T-helper 1 cell treated with Interleukin-12 subunit alpha and Interleukin-12 subunit beta and Interleukin-4 antibody, amounts not matched to agents 30 ng/mL and 1 ng/mL, for 36 hours (primary cell): Measurements from ENCODE around the gene KBTBD12. TPM values are rescaled to one million over a fixed set of nuclear protein-coding genes. Genes with fewer than 3 reads are reported as not detected.

Experiments
- intact Hi-C: fragments of 100-400 bp; cut with micrococcal nuclease; formaldehyde crosslinking; loops from one replicate; pipeline ENCODE4 v1.15.1; 2024
- total RNA-seq: library from RNA; stranded (reverse); gene quantifications from 2 replicates; pipeline ENCODE4 v1.2.3, GENCODE V29; 2022

The KBTBD12 gene
- total RNA-seq, 1 donor from 2014 or later = not detected

DNA sequence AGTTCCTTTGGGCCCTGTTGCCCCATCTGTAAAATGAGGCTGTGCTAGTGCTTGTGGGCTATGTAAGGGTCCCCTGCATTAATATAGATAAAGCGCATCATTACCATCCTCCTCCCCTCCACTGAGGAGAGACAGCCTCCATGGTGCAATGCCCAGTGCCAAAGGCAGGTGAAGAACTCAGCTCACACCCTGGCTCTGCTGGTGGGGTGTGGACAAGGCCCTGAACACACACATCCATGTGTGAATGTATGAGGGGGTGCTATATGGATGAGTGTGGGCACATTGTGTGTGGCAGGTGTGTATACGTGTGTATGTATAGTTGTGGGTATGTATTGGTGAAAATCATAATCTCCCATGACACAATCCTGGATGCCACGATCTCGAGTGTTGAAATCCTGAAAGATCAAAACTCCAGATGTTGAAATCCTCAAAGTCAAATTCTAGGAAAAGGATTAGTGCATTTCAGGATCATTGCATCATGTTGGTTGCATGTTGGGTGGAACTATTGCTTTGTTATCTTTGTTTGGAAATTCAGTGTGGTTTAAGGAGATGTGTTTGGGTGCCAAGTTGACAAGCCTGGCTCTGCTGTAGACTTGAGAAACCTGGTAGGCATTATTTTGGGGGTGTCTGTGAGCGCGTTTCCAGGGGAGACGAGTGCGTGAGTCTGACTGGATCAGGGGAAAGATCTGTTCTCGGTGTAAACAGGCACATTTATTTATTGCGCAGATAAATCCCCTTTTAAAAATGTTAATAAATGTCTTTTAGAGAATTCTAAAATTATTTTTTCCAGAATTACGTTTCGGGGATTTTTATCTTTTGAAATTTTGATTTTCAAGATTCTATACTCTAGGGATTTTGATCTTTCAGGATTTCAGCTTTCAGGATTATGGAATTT is 95.2 kb downstream of the KBTBD12 start:
- intact Hi-C loops = loop anchor here (5.0 kb wide), 1 partner anchor 122 kb away; no protein-coding TSS in a partner anchor

DNA sequence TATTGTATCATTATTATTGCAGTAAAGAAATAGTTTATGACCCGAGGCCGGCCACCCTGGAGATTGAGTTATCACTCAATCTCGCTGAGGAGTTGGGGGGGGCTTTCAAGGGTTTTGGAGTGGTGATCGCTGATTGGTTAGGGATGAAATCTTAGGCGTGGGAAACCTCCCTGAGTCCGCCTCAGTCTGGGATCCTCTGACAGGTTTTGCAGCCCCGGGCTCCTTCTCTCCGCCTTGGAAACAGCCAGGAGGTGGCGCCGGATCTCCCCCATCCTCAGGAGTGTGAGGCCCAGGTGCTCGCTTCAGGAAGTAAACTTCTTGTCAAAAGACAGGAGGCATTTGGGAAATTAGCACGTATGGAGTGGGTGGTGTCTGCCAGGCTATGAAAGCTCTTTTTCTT is 96.1 kb downstream of the KBTBD12 start:
- intact Hi-C loops = loop anchor here (5.0 kb wide), 1 partner anchor 121 kb away; no protein-coding TSS in a partner anchor

DNA sequence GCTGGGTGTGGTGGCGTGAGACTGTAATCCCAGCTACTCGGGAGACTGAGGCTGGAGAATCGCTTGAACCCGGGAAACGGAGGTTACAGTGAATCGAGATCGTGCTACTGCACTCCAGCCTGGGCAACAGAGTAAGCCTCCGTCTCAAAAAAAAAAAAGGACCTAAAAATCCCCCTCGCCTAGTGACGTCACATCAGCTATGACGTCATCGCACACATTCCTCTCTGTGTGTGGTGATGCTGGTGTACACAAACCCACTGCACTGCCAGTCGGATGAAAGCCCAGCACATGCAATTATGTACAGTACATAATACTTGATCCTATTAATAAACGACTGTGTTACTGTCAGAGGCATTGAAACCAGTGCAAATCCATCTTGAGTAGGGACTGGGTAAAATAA is 97.0 kb downstream of the KBTBD12 start:
- intact Hi-C loops = loop anchor here (5.0 kb wide), 1 partner anchor 120 kb away; no protein-coding TSS in a partner anchor

DNA sequence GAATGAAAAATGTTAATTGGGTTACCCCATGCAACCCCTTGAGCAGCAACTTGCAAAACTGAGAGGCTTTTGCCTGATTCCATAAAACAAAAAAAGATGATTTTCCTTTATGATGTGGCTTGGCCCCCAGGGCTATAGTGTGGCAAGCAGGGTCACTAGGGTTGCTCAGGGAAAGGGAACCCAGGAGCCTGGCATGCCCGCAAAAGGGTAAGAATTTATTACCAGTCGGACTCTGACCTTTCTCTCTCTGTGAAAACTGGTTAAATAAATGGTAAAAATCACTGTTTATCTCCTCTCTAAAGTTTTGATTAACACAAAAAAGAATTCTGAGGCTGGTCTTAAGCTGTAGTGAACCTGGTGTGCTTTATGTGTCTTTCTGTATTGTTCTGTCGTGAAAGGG is 99.5 kb downstream of the KBTBD12 start:
- intact Hi-C loops = loop anchor here (5.0 kb wide), 1 partner anchor 118 kb away; no protein-coding TSS in a partner anchor

DNA sequence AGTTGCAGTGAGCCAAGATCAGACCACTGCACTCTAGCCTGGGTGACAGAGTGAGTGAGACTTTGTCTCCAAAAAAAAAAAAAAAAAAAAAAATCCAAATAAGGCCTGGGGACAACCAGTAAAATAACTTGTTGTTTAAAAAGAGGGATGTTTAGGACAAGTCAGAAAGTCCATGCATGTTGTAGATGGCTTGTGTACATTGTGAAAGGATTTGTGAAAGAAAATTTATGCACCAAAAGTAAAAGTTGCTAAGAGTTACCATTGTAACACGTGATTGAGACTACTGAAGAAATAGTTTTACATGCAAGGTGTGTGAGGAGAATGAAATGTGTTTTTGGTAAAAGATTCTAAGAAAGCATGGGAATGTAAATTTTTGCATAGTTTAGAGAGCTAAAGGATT is 101.5 kb downstream of the KBTBD12 start:
- intact Hi-C loops = no loop called here

DNA sequence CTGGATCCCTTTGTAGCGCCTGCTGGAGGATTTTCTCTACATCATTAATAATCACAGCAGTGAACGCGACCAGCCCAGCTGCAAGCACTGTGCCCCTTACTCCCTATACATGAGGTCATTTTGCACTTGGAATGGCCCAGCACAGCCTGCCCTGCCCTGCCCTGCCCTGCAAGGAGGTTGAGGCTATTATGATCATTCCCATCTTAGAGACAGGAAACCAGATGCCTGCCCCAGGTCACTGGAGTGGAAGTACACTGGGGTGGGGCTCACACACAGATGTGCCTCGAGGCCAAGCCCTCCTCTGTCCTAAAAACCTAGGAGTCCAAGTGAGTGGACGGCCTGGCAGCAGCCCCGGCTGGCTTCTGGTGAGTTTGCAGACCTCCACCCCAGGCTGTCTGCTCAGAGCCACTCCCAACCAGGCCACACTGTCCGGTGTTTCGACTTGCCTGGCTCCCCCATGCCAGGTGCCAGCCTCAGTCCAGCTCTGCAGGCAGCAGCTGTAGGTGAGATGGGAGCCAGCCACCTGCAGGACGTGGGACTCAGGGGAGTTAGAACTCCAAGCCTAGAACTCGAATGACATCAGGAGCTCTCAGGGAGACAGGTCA is 106.8 kb downstream of the KBTBD12 start:
- intact Hi-C loops = no loop called here

DNA sequence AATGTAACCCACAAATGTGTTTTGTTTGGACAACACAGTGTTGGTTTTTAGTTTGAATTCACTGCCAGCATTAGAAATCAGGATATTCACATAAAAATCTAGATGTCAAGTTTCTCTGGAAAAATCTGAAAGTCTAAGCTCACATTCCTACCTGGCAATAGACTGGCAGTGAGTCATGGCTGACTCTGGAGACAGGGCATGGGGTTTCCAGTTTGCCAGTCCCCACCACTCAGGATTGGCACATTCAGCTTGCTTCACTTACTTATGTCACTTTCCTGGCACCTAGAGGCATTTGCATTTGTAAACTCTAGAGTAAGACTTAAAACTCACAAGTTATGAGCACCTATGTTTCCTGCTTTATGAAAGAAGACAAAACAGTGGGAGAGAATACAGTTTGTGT is 118.1 kb downstream of the KBTBD12 start:
- intact Hi-C loops = no loop called here

DNA sequence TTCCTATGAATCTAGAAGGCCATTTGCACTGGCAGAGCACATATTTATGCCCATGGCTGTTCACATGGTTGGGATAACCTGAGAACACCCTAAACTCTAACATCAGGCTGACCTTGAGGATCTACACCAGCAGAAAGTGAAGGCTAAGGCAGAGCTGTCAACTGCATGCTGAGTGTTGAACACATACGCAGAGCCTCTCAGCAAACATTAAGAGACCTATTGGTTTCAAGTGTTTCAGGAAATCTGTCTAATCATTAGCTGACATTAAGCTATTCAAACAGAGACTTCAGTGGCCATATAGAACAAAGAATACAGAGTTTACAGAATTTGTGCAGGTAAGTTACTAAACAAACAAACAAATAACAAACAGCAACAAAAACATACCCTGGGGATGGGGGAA is 121.1 kb downstream of the KBTBD12 start:
- intact Hi-C loops = no loop called here

Other genes with a start within 250 kb of the KBTBD12 start
- gene ABTB1, start 242.3 kb upstream of the KBTBD12 start, total RNA-seq = 21.6 and 23.9 TPM in 2 replicates
- 1.4 and 1.9 TPM in 2 replicates for gene MGLL, start 92.7 kb upstream of the KBTBD12 start, total RNA-seq
- 243 and 246 TPM in 2 replicates for gene SEC61A1, start 137.2 kb downstream of the KBTBD12 start, total RNA-seq
- gene RUVBL1, start 208.6 kb downstream of the KBTBD12 start, total RNA-seq = 58.3 and 58.8 TPM in 2 replicates
- gene EEFSEC, start 238.2 kb downstream of the KBTBD12 start, total RNA-seq = 14.1 and 15.9 TPM in 2 replicates